IMR-90 (cell line): Measurements from ENCODE around the gene CD2. TPM values are rescaled to one million over a fixed set of nuclear protein-coding genes. Genes with fewer than 3 reads are reported as not detected.

Experiments
- ATAC-seq: fragments of 200-7000 bp; cut with Tn5 transposase; 2 replicates; pipeline ENCODE4 v1.9.1; 2020; ENCODE audit warnings: low read depth, mild to moderate bottlenecking, moderate library complexity
- BruUV-seq: library from RNA; stranded (reverse); fragments of 400-500 nt; replicated peaks from 2 replicates; lab custom pipeline; 2021; lab: Mats Ljungman, UMichigan
- CTCF ChIA-PET: fragments of 300-600 bp; formaldehyde crosslinking; extraction: SDS; loops from one replicate; lab custom pipeline; 2021; ENCODE audit warnings: antibody characterized with exemption; lab: Yijun Ruan, JAX
- POLR2A ChIA-PET: fragments of 300-600 bp; sonication (Branson Sonifier 250); formaldehyde crosslinking; loops from one replicate; lab custom pipeline; 2022; ENCODE audit warnings: antibody characterized with exemption; ENCODE audit not compliant: unreplicated experiment; lab: Charles Lee
- DNase-seq: peaks from one replicate; pipeline ENCODE4 v3.0.0; 2013
- H2AFZ ChIP-seq: replicated peaks from 2 replicates; pipeline ENCODE3; 2013; ENCODE audit warnings: low read length, mild to moderate bottlenecking; ENCODE audit not compliant: poor library complexity
- H2AK5ac ChIP-seq: 2 replicates; pipeline ENCODE4 v1.6.1; 2013; ENCODE audit warnings: low read depth, low read length, inconsistent platforms
- H2AK9ac ChIP-seq: replicated peaks from 2 replicates; pipeline ENCODE3; 2013; ENCODE audit warnings: mild to moderate bottlenecking, low read depth, low read length, moderate library complexity; ENCODE audit not compliant: poor library complexity
- H2BK120ac ChIP-seq: 2 replicates; pipeline ENCODE4 v1.6.1; 2013; ENCODE audit warnings: low read depth, low read length, inconsistent platforms
- H2BK15ac ChIP-seq: 3 replicates; pipeline ENCODE4 v1.6.1; 2013; ENCODE audit warnings: low read depth, low read length, inconsistent platforms
- H2BK20ac ChIP-seq: 2 replicates; pipeline ENCODE4 v1.6.1; 2013; ENCODE audit warnings: low read depth, mild to moderate bottlenecking, inconsistent platforms, low read length, moderate library complexity
- H2BK5ac ChIP-seq: 2 replicates; pipeline ENCODE4 v1.6.1; 2013; ENCODE audit warnings: mild to moderate bottlenecking, low read depth, low read length, inconsistent platforms; ENCODE audit not compliant: poor library complexity, severe bottlenecking
- H3K14ac ChIP-seq: replicated peaks from 2 replicates; pipeline ENCODE4 v1.6.1; 2013; ENCODE audit warnings: low read depth, low read length, inconsistent platforms
- H3K18ac ChIP-seq: 2 replicates; pipeline ENCODE4 v1.6.1; 2013; ENCODE audit warnings: low read depth, low read length, control low read depth
- H3K23ac ChIP-seq: 2 replicates; pipeline ENCODE4 v1.6.1; 2013; ENCODE audit warnings: low read depth, low read length, inconsistent platforms
- H3K27ac ChIP-seq: 2 replicates; pipeline ENCODE4 v1.5.1; 2013; ENCODE audit warnings: mild to moderate bottlenecking, control low read depth, low read length; ENCODE audit not compliant: insufficient read depth
- H3K27me3 ChIP-seq: 2 replicates; pipeline ENCODE4 v1.6.1; 2013; ENCODE audit warnings: low read length; ENCODE audit not compliant: control insufficient read depth, insufficient read depth
- H3K36me3 ChIP-seq: 2 replicates; pipeline ENCODE4 v1.6.1; 2013; ENCODE audit warnings: low read length, mixed read lengths; ENCODE audit not compliant: control insufficient read depth, insufficient read depth
- H3K4ac ChIP-seq: 2 replicates; pipeline ENCODE4 v1.6.1; 2013; ENCODE audit warnings: low read depth, low read length, inconsistent platforms
- H3K4me1 ChIP-seq: 2 replicates; pipeline ENCODE4 v1.6.1; 2013; ENCODE audit warnings: low read length, mixed read lengths; ENCODE audit not compliant: control insufficient read depth, insufficient read depth
- H3K4me2 ChIP-seq: 2 replicates; pipeline ENCODE4 v1.6.1; 2013; ENCODE audit warnings: low read depth, mild to moderate bottlenecking, control low read depth, low read length, moderate library complexity
- H3K4me3 ChIP-seq: 2 replicates; pipeline ENCODE4 v1.5.1; 2013; ENCODE audit warnings: low read depth, mild to moderate bottlenecking, control low read depth, low read length, moderate library complexity; ENCODE audit not compliant: insufficient read depth
- H3K56ac ChIP-seq: 2 replicates; pipeline ENCODE4 v1.6.1; 2013; ENCODE audit warnings: low read length, inconsistent platforms; ENCODE audit not compliant: insufficient read depth; ENCODE audit errors: extremely low read depth
- H3K79me1 ChIP-seq, 2 experiments: 2 replicates each; pipeline ENCODE4 v1.6.1; 2013; ENCODE audit warnings: low read length in 2 of 2, inconsistent platforms in 1 of 2, low read depth in 1 of 2
- H3K9ac ChIP-seq: 2 replicates; pipeline ENCODE4 v1.6.1; 2013; ENCODE audit warnings: low read depth, low read length, control low read depth
- H3K9me1 ChIP-seq: 2 replicates; pipeline ENCODE4 v1.6.1; 2013; ENCODE audit warnings: low read length, inconsistent platforms; ENCODE audit not compliant: insufficient read depth
- H3K9me3 ChIP-seq: 2 replicates; pipeline ENCODE4 v1.6.1; 2013; ENCODE audit warnings: low read length; ENCODE audit not compliant: control insufficient read depth, insufficient read depth
- H4K20me1 ChIP-seq: 2 replicates; pipeline ENCODE4 v1.6.1; 2013; ENCODE audit warnings: low read length, inconsistent platforms; ENCODE audit not compliant: insufficient read depth
- H4K5ac ChIP-seq: 2 replicates; pipeline ENCODE4 v1.6.1; 2013; ENCODE audit warnings: mild to moderate bottlenecking, low read depth, low read length, control low read depth
- H4K8ac ChIP-seq, 2 experiments: 2 replicates each; pipeline ENCODE4 v1.6.1; 2013; ENCODE audit warnings: low read depth in 2 of 2, low read length in 2 of 2, control low read depth in 1 of 2, inconsistent platforms in 1 of 2
- H4K91ac ChIP-seq: 2 replicates; pipeline ENCODE4 v1.6.1; 2013; ENCODE audit warnings: low read depth, low read length, inconsistent platforms; ENCODE audit not compliant: insufficient read depth
- BHLHE40 ChIP-seq: fragments of 150-350 bp; IDR thresholded peaks from 2 replicates; pipeline ENCODE4 v1.6.1; 2016; ENCODE audit warnings: mild to moderate bottlenecking, low read depth, low read length
- CEBPB ChIP-seq: IDR thresholded peaks from 2 replicates; pipeline ENCODE4 v1.6.1; 2012; ENCODE audit warnings: low read depth, low read length, improper control_type of control experiment
- CHD1 ChIP-seq: IDR thresholded peaks from 2 replicates; pipeline ENCODE4 v1.6.1; 2012; ENCODE audit warnings: low read depth, low read length, improper control_type of control experiment
- ELK1 ChIP-seq: fragments of 150-350 bp; IDR thresholded peaks from 2 replicates; pipeline ENCODE4 v1.6.1; 2016; ENCODE audit warnings: low read depth, mild to moderate bottlenecking, low read length, moderate library complexity, borderline replicate concordance
- FOS ChIP-seq: fragments of 150-350 bp; IDR thresholded peaks from 2 replicates; pipeline ENCODE4 v1.6.1; 2016; ENCODE audit warnings: low read depth, low read length
- MXI1 ChIP-seq: IDR thresholded peaks from 2 replicates; pipeline ENCODE4 v1.6.1; 2012; ENCODE audit warnings: low read depth, mild to moderate bottlenecking, low read length, moderate library complexity, borderline replicate concordance
- NFE2L2 ChIP-seq: fragments of 150-350 bp; IDR thresholded peaks from 2 replicates; pipeline ENCODE4 v1.6.1; 2016; ENCODE audit warnings: low read depth, mild to moderate bottlenecking, low read length
- POLR2A ChIP-seq: IDR thresholded peaks from 2 replicates; pipeline ENCODE4 v1.6.1; 2012; ENCODE audit warnings: mild to moderate bottlenecking, low read depth, low read length
- RCOR1 ChIP-seq: IDR thresholded peaks from 2 replicates; pipeline ENCODE4 v1.6.1; 2012; ENCODE audit warnings: mild to moderate bottlenecking, low read length, improper control_type of control experiment; ENCODE audit not compliant: insufficient replicate concordance
- RFX5 ChIP-seq: IDR thresholded peaks from 2 replicates; pipeline ENCODE4 v1.8.0; 2012; ENCODE audit warnings: low read depth, mild to moderate bottlenecking, low read length, moderate library complexity
- USF2 ChIP-seq: fragments of 150-350 bp; IDR thresholded peaks from 2 replicates; pipeline ENCODE4 v1.6.1; 2017; ENCODE audit warnings: mild to moderate bottlenecking, antibody characterized with exemption, low read length, low read depth
- WGBS, 2 experiments: methylation state at CpG; one replicate each; pipeline versions ENCODE4 v1.1.5 to v1.1.7; 2013; ENCODE audit warnings: missing lambda C conversion rate in 2 of 2; ENCODE audit not compliant: insufficient read length in 1 of 2; ENCODE audit errors: extremely low coverage in 2 of 2; 5-methylcytosine and 5-hydroxymethylcytosine counted together
- dilution Hi-C: fragments of 300-500 bp; cut with HindIII; formaldehyde crosslinking; loops from one replicate; pipeline ENCODE4 v1.14.3; 2018; ENCODE audit warnings: low sequenced_read_pairs; ENCODE audit not compliant: unreplicated experiment
- in situ Hi-C: fragments of 300-500 bp; cut with MboI; formaldehyde crosslinking; loops from 3 replicates; pipeline ENCODE4 v1.14.3; 2019; ENCODE audit warnings: low sequenced_read_pairs, inconsistent platforms, mixed read lengths
- intact Hi-C: fragments of 100-400 bp; cut with micrococcal nuclease; formaldehyde crosslinking; loops from 2 replicates; pipeline ENCODE4 v1.10.0; 2022
- polyA plus RNA-seq, 3 experiments: library from polyadenylated mRNA; depleted of rRNA; stranded (reverse); fragments of >200 nt; gene quantifications; 2 replicates each; pipeline ENCODE4 v1.2.3, GENCODE V29; 2012; ENCODE audit warnings: low replicate concordance in 1 of 3
- total RNA-seq: library from RNA; depleted of rRNA; stranded (reverse); fragments of >200 nt; gene quantifications from 2 replicates; pipeline ENCODE4 v1.2.3, GENCODE V29; 2012

The CD2 gene
- total and polyA plus RNA-seq, 2 of the 4 experiments (the other 2 are of a cell fraction) = not detected

- Histone ChIP-seq H3K79me1 (no peaks in the 10 kb centered on the region), H3K9ac (no peak overlapping the region), H2AK5ac (no peak overlapping the region), H3K4me3 (no peak overlapping the region), H3K9me1 (no peaks in the 10 kb centered on the region), H4K91ac (no peak overlapping the region), H3K27me3 (no peaks in the 10 kb centered on the region), H3K56ac (no peak overlapping the region), H3K23ac (no peak overlapping the region), H2BK20ac (no peak overlapping the region), H2AK9ac (no peak overlapping the region), H2AFZ (no peak overlapping the region), H3K4me1 (no peaks in the 10 kb centered on the region), H3K27ac (no peak overlapping the region), H3K4me2 (no peak overlapping the region), H4K8ac (no peak overlapping the region), H3K4ac (no peak overlapping the region), H3K18ac (no peak overlapping the region), H2BK15ac (no peak overlapping the region), H3K36me3 (no peaks in the 10 kb centered on the region), H4K20me1 (no peaks in the 10 kb centered on the region), H3K9me3 (no peaks in the 10 kb centered on the region), H4K5ac (no peak overlapping the region), H2BK120ac (no peak overlapping the region), H2BK5ac (no peak overlapping the region), H3K14ac (no peak overlapping the region)
- DNase-seq (no peak), ATAC-seq (no peak)
- in situ Hi-C loops (no loop called here), dilution Hi-C loops (no loop called here), intact Hi-C loops (no loop called here)
- POLR2A ChIA-PET = no interaction called here
- TF ChIP-seq FOS = no peak
- no peak for TF ChIP-seq NFE2L2
- no peak for TF ChIP-seq CHD1
- TF ChIP-seq POLR2A = no peak
- no peak for TF ChIP-seq RCOR1
- no peak for TF ChIP-seq CEBPB
- no peak for TF ChIP-seq USF2
- no peak for TF ChIP-seq ELK1
- no peak for TF ChIP-seq BHLHE40
- no peak for TF ChIP-seq MXI1
- no peak for TF ChIP-seq RFX5
- no CpG with 5 or more reads among the region's 1 CpG for WGBS, 2 experiments
- CTCF ChIA-PET = interaction anchor here (0.7 kb wide), 1 partner anchor 300 kb away, joined by 3 read pairs; no protein-coding TSS in a partner anchor
- no TSS peak for BruUV-seq
These were observed 5.4 kb downstream of the CD2 start for GRCh38 chr1:116759636-116760035.
